Psoas muscle (tissue), 8 donors: ENCODE data around the gene SPINK2. TPM values are rescaled to one million over a fixed set of nuclear protein-coding genes. Genes with fewer than 3 reads are reported as not detected.
A peak's percentile ranks its signal among the peaks of the same experiment; 100 is the strongest.

Source experiments
- ATAC-seq, 4 donors: fragments of 200-7000 bp; cut with Tn5 transposase; one replicate each; pipeline ENCODE4 v1.9.1; 2020; ENCODE audit warnings: moderate library complexity in 3 of 4, mild to moderate bottlenecking in 2 of 4
- DNase-seq, 2 donors: peaks; one replicate each; pipeline ENCODE4 v3.0.0-alpha.2; 2020
- H3K27ac ChIP-seq: fragments of 200-600 bp; one replicate; pipeline ENCODE4 v1.8.0; 2022
- H3K27me3 ChIP-seq, 3 donors: fragments of 200-600 bp in 1 of 3; one replicate each; pipeline versions ENCODE4 v1.6.1 to v1.8.0; 2013 to 2022; ENCODE audit warnings: low read length in 2 of 3, mild to moderate bottlenecking in 2 of 3, moderate library complexity in 1 of 3; ENCODE audit not compliant: insufficient read depth in 3 of 3
- H3K36me3 ChIP-seq, 2 donors: fragments of 200-600 bp in 1 of 2; one replicate each; pipeline versions ENCODE4 v1.6.1 to v1.8.0; 2013 to 2022; ENCODE audit warnings: low read depth in 1 of 2, mild to moderate bottlenecking in 1 of 2, moderate library complexity in 1 of 2; ENCODE audit not compliant: insufficient read depth in 1 of 2
- H3K4me1 ChIP-seq: fragments of 200-600 bp; one replicate; pipeline ENCODE4 v1.8.0; 2022
- H3K4me3 ChIP-seq: fragments of 200-600 bp; one replicate; pipeline ENCODE4 v1.8.0; 2022; ENCODE audit warnings: mild to moderate bottlenecking
- H3K9me3 ChIP-seq: fragments of 200-600 bp; one replicate; pipeline ENCODE4 v1.8.0; 2022
- CTCF ChIP-seq: fragments of 200-600 bp; IDR thresholded peaks from one replicate; pipeline ENCODE4 v1.8.0; 2022; ENCODE audit warnings: antibody characterized with exemption
- WGBS, 3 donors: extraction: QIAGEN DNeasy Blood & Tissue Kit; methylation state at CpG; one replicate each; pipeline versions ENCODE4 v1.1.6 to v1.1.7; 2013; 5-methylcytosine and 5-hydroxymethylcytosine counted together
- intact Hi-C, 2 donors: fragments of 100-400 bp; cut with DNase I; formaldehyde crosslinking; loops; one replicate each; pipeline versions ENCODE4 v1.11.0 to v1.14.2; 2022
- long read RNA-seq, 2 donors: library from polyadenylated mRNA; unstranded; transcript quantifications; one replicate each; pipeline ENCODE4 v2.0.0, GENCODE V29; 2021
- polyA plus RNA-seq, 3 donors: library from polyadenylated mRNA; stranded (reverse); fragments of 200-250 nt; gene quantifications; one replicate each; pipeline ENCODE4 v1.2.3, GENCODE V29; 2013
- total RNA-seq, 4 donors: library from RNA; stranded (reverse); fragmentation: NEBNext Ultra II Directional in 2 of 4; extraction: Animal tissue kit (Norgen Biotek cat#: 25700) in 2 of 4; gene quantifications; one replicate each; pipeline versions ENCODE4 v1.2.1 to v1.2.4, GENCODE V29; 2021 to 2023
- donor health status: healthy with polysubstance abuse.
- donor health status: DM: no; HTN: no; CAD: no; lungs with moderate emphysema.
- donor health status: Bipolar disorder and iron deficiency.
- donor health status: healthy.
- donor health status: DM: yes; HTN: yes; CAD: no.
- donor health status: DM: no; HTN: no; CAD: no.
- donor health status: DM: no; HTN: no; CAD: no.
- donor health status: DM: yes; HTN: yes; CAD: no.

The SPINK2 gene
- total RNA-seq (under 1 TPM in 1 of 4 donors, not detected in 3; 0.44 TPM), polyA plus RNA-seq (under 1 TPM in 2 of 3 donors, not detected in 1; 0.09 to 0.37 TPM)
- long read RNA-seq, donor 1 = 0 reads
- long read RNA-seq, donor 2 = 0 reads

- no peaks in the 10 kb centered on the region for H3K9me3 ChIP-seq
- TF ChIP-seq CTCF = no peak
- DNase-seq (no peak), ATAC-seq (peak in 3 of 4 donors; percentile 33 to 76 (median 49))
- no peak within 1 kb of the TSS for H3K27ac ChIP-seq
- WGBS, 3 donors = 2 to 3% (median 3%) methylated on average over 43 to 58 of the region's 58 CpGs
- peaks cover 4% of the 10 kb centered on the region for H3K4me1 ChIP-seq
- intact Hi-C loops = no loop called here
- peaks cover 0 to 23% (median 1%) of the 10 kb centered on the region in 3 donors for H3K27me3 ChIP-seq
- H3K4me3 ChIP-seq = peak within 1 kb of the TSS; percentile 62
- no peaks in the 10 kb centered on the region for H3K36me3 ChIP-seq
These were observed at the start of gene SPINK2 for GRCh38 chr4:56821381-56822243. TSS of gene SPINK2 (minus strand) at chr4:56821701. CDS start at chr4:56821662, 39 bp downstream.

- Histone ChIP-seq H3K4me1 (no peaks in the 10 kb centered on the region), H3K4me3 (no peak overlapping the region), H3K9me3 (no peaks in the 10 kb centered on the region), H3K36me3 (no peaks in the 10 kb centered on the region), H3K27ac (no peak overlapping the region), H3K27me3 (no peaks in the 10 kb centered on the region)
- 18 to 25% (median 19%) methylated on average over 4 of the region's 4 CpGs for WGBS, 3 donors
- no peak for DNase-seq
- no peak for TF ChIP-seq CTCF
- intact Hi-C loops = no loop called here
- ATAC-seq = no peak
These were observed 49.4 kb upstream of the SPINK2 start for GRCh38 chr4:56870946-56871345.

- Histone ChIP-seq H3K27ac (no peak overlapping the region), H3K27me3 (no peaks in the 10 kb centered on the region), H3K4me1 (no peaks in the 10 kb centered on the region), H3K36me3 (no peaks in the 10 kb centered on the region), H3K9me3 (no peaks in the 10 kb centered on the region), H3K4me3 (no peak overlapping the region)
- intact Hi-C loops = no loop called here
- TF ChIP-seq CTCF = no peak
- WGBS, 3 donors = 94 to 97% (median 95%) methylated on average over 7 of the region's 7 CpGs
- no peak for DNase-seq
- ATAC-seq = no peak
These were observed 42.1 kb upstream of the SPINK2 start for GRCh38 chr4:56863441-56864139.

GRCh38 chr4:56861360-56861759, 39.9 kb upstream of the SPINK2 start:
- no peak for TF ChIP-seq CTCF
- intact Hi-C loops = no loop called here
- no peaks in the 10 kb centered on the region for H3K27me3 ChIP-seq

More at GRCh38 chr4:56861360-56861759, 39.9 kb upstream of the SPINK2 start:
- H3K4me3 ChIP-seq = no peak overlapping the region
- H3K27ac ChIP-seq = no peak overlapping the region
- no peaks in the 10 kb centered on the region for H3K4me1 ChIP-seq
- H3K36me3 ChIP-seq = no peaks in the 10 kb centered on the region
- DNase-seq (no peak), ATAC-seq (no peak)
- WGBS, 3 donors = 27 to 35% (median 27%) methylated on average over 1 of the region's 1 CpG
- H3K9me3 ChIP-seq = no peaks in the 10 kb centered on the region
